ENCODE data around the gene EIF5AL1.

The EIF5AL1 gene

GRCh38 chr10:79561257-79561656 is 48.9 kb downstream of the EIF5AL1 start:
- no peak for DNase-seq

GRCh38 chr10:79562135-79562756 is 49.9 kb downstream of the EIF5AL1 start:
- no peak for DNase-seq

GRCh38 chr10:79563426-79563825 is 51.1 kb downstream of the EIF5AL1 start:
- DNase-seq = no peak

Data from NCI-H2029 treated with DMSO at 0.1 percent for 48 hours (cell line).